ENCODE results near the gene KRT75. TPM values are rescaled to one million over a fixed set of nuclear protein-coding genes. Genes with fewer than 3 reads are reported as not detected.
A peak's percentile ranks its signal among the peaks of the same experiment; 100 is the strongest.

Gene KRT75
- total RNA-seq, 1 donor from 2014 or later = not detected

GRCh38 chr12:52441320-52441911 is 7.2 kb upstream of the KRT75 start:
- no peak overlapping the region for H2AFZ ChIP-seq (replicated peaks)

GRCh38 chr12:52440821-52441319 is 6.7 kb upstream of the KRT75 start:
- no peak overlapping the region for H3K27ac ChIP-seq
- peaks cover 41% of the 10 kb centered on the region for H3K4me1 Mint-ChIP-seq

More at GRCh38 chr12:52441320-52441911, 7.2 kb upstream of the KRT75 start:
- no peaks in the 10 kb centered on the region for H3K36me3 ChIP-seq
- no peaks in the 10 kb centered on the region for H3K27me3 ChIP-seq
- TF ChIP-seq EZH2phosphoT487 (IDR thresholded peaks at IDR 0.05) (no peak), CTCF (IDR thresholded peaks at IDR 0.05) (no peak), EZH2 (IDR thresholded peaks at IDR 0.05) (no peak)
- H3K79me2 ChIP-seq (ENCODE audit: low read depth) = no peaks in the 10 kb centered on the region
- no peaks in the 10 kb centered on the region for H3K36me3 Mint-ChIP-seq
- no peak overlapping the region for H3K9ac ChIP-seq
- H3K4me1 Mint-ChIP-seq = peaks cover 41% of the 10 kb centered on the region
- H3K27ac Mint-ChIP-seq = peak overlapping the region; percentile 84
- H3K27ac ChIP-seq = no peak overlapping the region
- peaks cover 7% of the 10 kb centered on the region for H3F3A ChIP-seq (ENCODE audit: low read depth)
- peak; percentile 18 for DNase-seq (ENCODE audit: low spot score)
- no peak overlapping the region for H3K4me3 ChIP-seq
- peaks cover 25% of the 10 kb centered on the region for H3K4me1 ChIP-seq
- H3K9me3 Mint-ChIP-seq = no peaks in the 10 kb centered on the region
- no peaks in the 10 kb centered on the region for H4K20me1 ChIP-seq (ENCODE audit: low read depth)
- no peak overlapping the region for H3K4me2 ChIP-seq
- H3K4me3 Mint-ChIP-seq = peak overlapping the region; percentile 46
- H3K9me3 ChIP-seq (ENCODE audit: low read depth) = no peaks in the 10 kb centered on the region
- peaks cover 6% of the 10 kb centered on the region for H3K27me3 Mint-ChIP-seq (ENCODE audit: insufficient read depth, low read depth)

GRCh38 chr12:52439845-52440244 is 5.7 kb upstream of the KRT75 start:
- Mint-ChIP-seq H3K27me3 (ENCODE audit: insufficient read depth, low read depth) (peaks cover 6% of the 10 kb centered on the region), H3K4me3 (no peak overlapping the region), H3K9me3 (no peaks in the 10 kb centered on the region), H3K27ac (no peak overlapping the region), H3K4me1 (peaks cover 41% of the 10 kb centered on the region), H3K36me3 (no peaks in the 10 kb centered on the region)
- Histone ChIP-seq H3K4me3 (no peak overlapping the region), H3K27me3 (no peaks in the 10 kb centered on the region), H3K36me3 (no peaks in the 10 kb centered on the region), H4K20me1 (ENCODE audit: low read depth) (no peaks in the 10 kb centered on the region), H3K4me2 (no peak overlapping the region), H2AFZ (replicated peaks) (no peak overlapping the region), H3F3A (ENCODE audit: low read depth) (peaks cover 7% of the 10 kb centered on the region), H3K4me1 (peaks cover 25% of the 10 kb centered on the region), H3K9me3 (ENCODE audit: low read depth) (no peaks in the 10 kb centered on the region), H3K9ac (no peak overlapping the region), H3K27ac (no peak overlapping the region), H3K79me2 (ENCODE audit: low read depth) (no peaks in the 10 kb centered on the region)
- DNase-seq (ENCODE audit: low spot score) = no peak
- TF ChIP-seq EZH2phosphoT487 (IDR thresholded peaks at IDR 0.05) = no peak
- no peak for TF ChIP-seq CTCF (IDR thresholded peaks at IDR 0.05)
- TF ChIP-seq EZH2 (IDR thresholded peaks at IDR 0.05) = no peak

More at GRCh38 chr12:52440821-52441319, 6.7 kb upstream of the KRT75 start:
- H3K27me3 Mint-ChIP-seq (ENCODE audit: insufficient read depth, low read depth) = peaks cover 6% of the 10 kb centered on the region
- no peaks in the 10 kb centered on the region for H3K9me3 Mint-ChIP-seq
- Histone ChIP-seq H3K4me2 (no peak overlapping the region), H3K4me1 (peaks cover 25% of the 10 kb centered on the region), H3K9ac (no peak overlapping the region), H2AFZ (replicated peaks) (no peak overlapping the region), H3K9me3 (ENCODE audit: low read depth) (no peaks in the 10 kb centered on the region), H3K27me3 (no peaks in the 10 kb centered on the region), H3K79me2 (ENCODE audit: low read depth) (no peaks in the 10 kb centered on the region), H3K36me3 (no peaks in the 10 kb centered on the region), H4K20me1 (ENCODE audit: low read depth) (no peaks in the 10 kb centered on the region), H3F3A (ENCODE audit: low read depth) (peaks cover 7% of the 10 kb centered on the region), H3K4me3 (no peak overlapping the region)
- H3K4me3 Mint-ChIP-seq = peak overlapping the region; percentile 46
- no peak for DNase-seq (ENCODE audit: low spot score)
- peak overlapping the region; percentile 84 for H3K27ac Mint-ChIP-seq
- no peak for TF ChIP-seq EZH2 (IDR thresholded peaks at IDR 0.05)
- TF ChIP-seq CTCF (IDR thresholded peaks at IDR 0.05) = no peak
- TF ChIP-seq EZH2phosphoT487 (IDR thresholded peaks at IDR 0.05) = no peak
- H3K36me3 Mint-ChIP-seq = no peaks in the 10 kb centered on the region

Data from neural progenitor cell (in vitro differentiated cells).